Liver (tissue), 9 donors: Measurements from ENCODE around the gene DNAI4. TPM values are rescaled to one million over a fixed set of nuclear protein-coding genes. Genes with fewer than 3 reads are reported as not detected.

Source experiments
- DNase-seq: peaks from one replicate; pipeline ENCODE4 v3.0.0-alpha.2; 2017; ENCODE audit warnings: low spot score
- H3K27ac ChIP-seq, 2 donors: one replicate each; pipeline ENCODE4 v1.7.0; 2013; ENCODE audit warnings: inconsistent platforms in 2 of 2, low read length in 2 of 2, control low read depth in 1 of 2, low read depth in 1 of 2, mild to moderate bottlenecking in 1 of 2
- H3K27me3 ChIP-seq, 4 donors: one replicate each; pipeline versions ENCODE4 v1.6.1 to v1.7.0; 2013; ENCODE audit warnings: low read length in 3 of 4, inconsistent platforms in 1 of 4, mild to moderate bottlenecking in 1 of 4, moderate library complexity in 1 of 4; ENCODE audit not compliant: control insufficient read depth in 4 of 4, insufficient read depth in 4 of 4
- H3K36me3 ChIP-seq, 4 donors: one replicate each; pipeline versions ENCODE4 v1.6.1 to v1.7.0; 2013; ENCODE audit warnings: low read length in 3 of 4, mild to moderate bottlenecking in 3 of 4, low read depth in 1 of 4, moderate library complexity in 1 of 4; ENCODE audit not compliant: control insufficient read depth in 4 of 4, insufficient read depth in 3 of 4
- H3K4me1 ChIP-seq, 4 donors: one replicate each; pipeline versions ENCODE4 v1.6.1 to v1.7.0; 2013; ENCODE audit warnings: low read length in 3 of 4, mild to moderate bottlenecking in 3 of 4, moderate library complexity in 1 of 4; ENCODE audit not compliant: control insufficient read depth in 4 of 4, insufficient read depth in 4 of 4
- H3K4me3 ChIP-seq, 3 donors: one replicate each; pipeline versions ENCODE4 v1.6.1 to v1.7.0; 2013; ENCODE audit warnings: low read length in 3 of 3, control low read depth in 1 of 3, low read depth in 1 of 3, mild to moderate bottlenecking in 1 of 3
- H3K9ac ChIP-seq, 2 donors: one replicate each; pipeline ENCODE4 v1.7.0; 2013; ENCODE audit warnings: low read length in 2 of 2, mild to moderate bottlenecking in 2 of 2, moderate library complexity in 2 of 2, control low read depth in 1 of 2, low read depth in 1 of 2
- H3K9me3 ChIP-seq, 4 donors: one replicate each; pipeline versions ENCODE4 v1.6.1 to v1.7.0; 2013; ENCODE audit warnings: low read length in 3 of 4; ENCODE audit not compliant: control insufficient read depth in 4 of 4
- EGR1 ChIP-seq, 2 donors: IDR thresholded peaks; 2 replicates each; pipeline ENCODE4 v1.6.1; 2016 to 2018; ENCODE audit warnings: antibody characterized with exemption in 2 of 2, low read depth in 2 of 2
- FOXA1 ChIP-seq: IDR thresholded peaks from 2 replicates; pipeline ENCODE4 v1.6.1; 2016; ENCODE audit warnings: antibody characterized with exemption
- FOXA2 ChIP-seq: IDR thresholded peaks from 2 replicates; pipeline ENCODE4 v1.6.1; 2016; ENCODE audit warnings: antibody characterized with exemption
- GABPA ChIP-seq, 2 donors: IDR thresholded peaks in 1 of 2; conservative IDR thresholded peaks in 1 of 2; 2 replicates each; pipeline ENCODE4 v1.6.1; 2016; ENCODE audit warnings: antibody characterized with exemption in 2 of 2, mild to moderate bottlenecking in 1 of 2, moderate library complexity in 1 of 2
- HNF4A ChIP-seq, 2 donors: conservative IDR thresholded peaks; 2 replicates each; pipeline ENCODE4 v1.6.1; 2016; ENCODE audit warnings: antibody characterized with exemption in 2 of 2, mild to moderate bottlenecking in 2 of 2
- HNF4G ChIP-seq: IDR thresholded peaks from 2 replicates; pipeline ENCODE4 v1.6.1; 2016; ENCODE audit warnings: antibody characterized with exemption
- JUND ChIP-seq, 2 donors: IDR thresholded peaks; 2 replicates each; pipeline ENCODE4 v1.6.1; 2016; ENCODE audit warnings: antibody characterized with exemption in 2 of 2
- NR2F2 ChIP-seq: IDR thresholded peaks from 2 replicates; pipeline ENCODE4 v1.6.1; 2016; ENCODE audit warnings: antibody characterized with exemption
- RAD21 ChIP-seq, 2 donors: IDR thresholded peaks; 2 replicates each; pipeline ENCODE4 v1.6.1; 2016; ENCODE audit warnings: antibody characterized with exemption in 2 of 2, mild to moderate bottlenecking in 2 of 2
- RXRA ChIP-seq, 2 donors: IDR thresholded peaks; 2 replicates each; pipeline ENCODE4 v1.6.1; 2017 to 2018; ENCODE audit warnings: antibody characterized with exemption in 2 of 2, mild to moderate bottlenecking in 1 of 2
- SP1 ChIP-seq: IDR thresholded peaks from 2 replicates; pipeline ENCODE4 v1.6.1; 2018; ENCODE audit warnings: antibody characterized with exemption, mild to moderate bottlenecking
- TAF1 ChIP-seq: conservative IDR thresholded peaks from 2 replicates; pipeline ENCODE4 v1.6.1; 2016; ENCODE audit warnings: antibody characterized with exemption, mild to moderate bottlenecking
- YY1 ChIP-seq: IDR thresholded peaks from 2 replicates; pipeline ENCODE4 v1.6.1; 2016; ENCODE audit warnings: antibody characterized with exemption, mild to moderate bottlenecking
- whole genome bisulfite sequencing: extraction: QIAGEN DNeasy Blood & Tissue Kit; methylation state at CpG from one replicate; pipeline ENCODE4 v1.1.7; 2013; 5-methylcytosine and 5-hydroxymethylcytosine counted together
- polyA plus RNA-seq, 2 donors: library from polyadenylated mRNA; stranded (reverse) in 1 of 2; unstranded in 1 of 2; fragments of 200-250 nt in 1 of 2; fragments of >200 nt in 1 of 2; fragmentation: Nextera tagmentation in 1 of 2; extraction: Ambion mirVana in 1 of 2; gene quantifications; one replicate each; pipeline versions ENCODE4 v1.2.1 to v1.2.3, GENCODE V29; 2013 to 2015
- total RNA-seq, 2 donors: library from RNA; depleted of rRNA; stranded (reverse); fragments of >200 nt; gene quantifications; one replicate each; pipeline ENCODE4 v1.2.3, GENCODE V29; 2014
- TF ChIP-seq, protein P1 (sequence below): IDR thresholded peaks from 2 replicates; pipeline ENCODE4 v1.6.1; 2016; ENCODE audit warnings: antibody characterized with exemption, mild to moderate bottlenecking
- TF ChIP-seq, protein P2 (sequence below): IDR thresholded peaks from 2 replicates; pipeline ENCODE4 v1.6.1; 2016; ENCODE audit warnings: antibody characterized with exemption
- TF ChIP-seq, protein P3 (sequence below): IDR thresholded peaks from 2 replicates; pipeline ENCODE4 v1.6.1; 2016; ENCODE audit warnings: antibody characterized with exemption
- TF ChIP-seq, protein P4 (sequence below): fragments of 150-350 bp; IDR thresholded peaks from 2 replicates; pipeline ENCODE4 v1.5.1; 2017; ENCODE audit warnings: improper control_type of control experiment, low read depth, low read length; ENCODE audit not compliant: missing input control
- TF ChIP-seq, protein P5 (sequence below): IDR thresholded peaks from 2 replicates; pipeline ENCODE4 v1.6.1; 2016; ENCODE audit warnings: antibody characterized with exemption
- donor health status: healthy.
- donor health status: healthy.
- donor health status: healthy.
- donor health status: healthy.
- donor health status: healthy.

The DNAI4 gene
- total and polyA plus RNA-seq, 4 donors: 0.42 to 1.8 (median 0.84) TPM

DNA sequence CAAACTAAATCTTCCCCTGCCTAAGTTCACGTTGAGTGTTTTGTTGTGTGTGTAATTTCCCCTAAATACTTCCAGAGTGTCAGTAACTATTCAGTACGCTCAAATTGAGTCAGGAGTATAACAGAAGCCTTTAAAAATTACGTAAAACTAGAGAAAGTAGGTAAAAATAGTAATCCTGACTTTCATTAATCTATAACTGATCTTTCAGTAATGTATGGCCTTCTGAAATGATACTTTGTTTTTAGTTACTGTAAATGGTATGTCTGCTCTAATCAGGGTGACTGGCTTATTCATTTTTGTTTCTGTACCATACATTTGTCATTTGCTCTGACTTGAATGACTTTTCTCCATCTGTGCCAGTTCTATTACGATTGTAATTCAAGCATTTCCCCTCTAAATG, 29.6 kb upstream of the DNAI4 start:
- 92% methylated on average over 4 of the region's 4 CpGs for WGBS
- no peak overlapping the region for H3K27ac ChIP-seq
- TF ChIP-seq RAD21 (IDR thresholded peaks at IDR 0.05) (no peak), TAF1 (no peak), FOXA1 (no peak), HNF4G (no peak), YY1 (no peak), EGR1 (IDR thresholded peaks at IDR 0.05; ENCODE audit: low read depth in 2 of 2) (no peak), JUND (IDR thresholded peaks at IDR 0.05) (no peak), HNF4A (conservative IDR thresholded peaks at IDR 0.05) (no peak), FOXA2 (no peak), NR2F2 (no peak), RXRA (IDR thresholded peaks at IDR 0.05) (no peak), SP1 (no peak), GABPA (IDR thresholded peaks at IDR 0.05 in 1 of 2, conservative IDR thresholded peaks at IDR 0.05 in 1 of 2) (no peak)
- TF ChIP-seq, protein P1, sequence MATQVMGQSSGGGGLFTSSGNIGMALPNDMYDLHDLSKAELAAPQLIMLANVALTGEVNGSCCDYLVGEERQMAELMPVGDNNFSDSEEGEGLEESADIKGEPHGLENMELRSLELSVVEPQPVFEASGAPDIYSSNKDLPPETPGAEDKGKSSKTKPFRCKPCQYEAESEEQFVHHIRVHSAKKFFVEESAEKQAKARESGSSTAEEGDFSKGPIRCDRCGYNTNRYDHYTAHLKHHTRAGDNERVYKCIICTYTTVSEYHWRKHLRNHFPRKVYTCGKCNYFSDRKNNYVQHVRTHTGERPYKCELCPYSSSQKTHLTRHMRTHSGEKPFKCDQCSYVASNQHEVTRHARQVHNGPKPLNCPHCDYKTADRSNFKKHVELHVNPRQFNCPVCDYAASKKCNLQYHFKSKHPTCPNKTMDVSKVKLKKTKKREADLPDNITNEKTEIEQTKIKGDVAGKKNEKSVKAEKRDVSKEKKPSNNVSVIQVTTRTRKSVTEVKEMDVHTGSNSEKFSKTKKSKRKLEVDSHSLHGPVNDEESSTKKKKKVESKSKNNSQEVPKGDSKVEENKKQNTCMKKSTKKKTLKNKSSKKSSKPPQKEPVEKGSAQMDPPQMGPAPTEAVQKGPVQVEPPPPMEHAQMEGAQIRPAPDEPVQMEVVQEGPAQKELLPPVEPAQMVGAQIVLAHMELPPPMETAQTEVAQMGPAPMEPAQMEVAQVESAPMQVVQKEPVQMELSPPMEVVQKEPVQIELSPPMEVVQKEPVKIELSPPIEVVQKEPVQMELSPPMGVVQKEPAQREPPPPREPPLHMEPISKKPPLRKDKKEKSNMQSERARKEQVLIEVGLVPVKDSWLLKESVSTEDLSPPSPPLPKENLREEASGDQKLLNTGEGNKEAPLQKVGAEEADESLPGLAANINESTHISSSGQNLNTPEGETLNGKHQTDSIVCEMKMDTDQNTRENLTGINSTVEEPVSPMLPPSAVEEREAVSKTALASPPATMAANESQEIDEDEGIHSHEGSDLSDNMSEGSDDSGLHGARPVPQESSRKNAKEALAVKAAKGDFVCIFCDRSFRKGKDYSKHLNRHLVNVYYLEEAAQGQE: no peak
- TF ChIP-seq, protein P2, sequence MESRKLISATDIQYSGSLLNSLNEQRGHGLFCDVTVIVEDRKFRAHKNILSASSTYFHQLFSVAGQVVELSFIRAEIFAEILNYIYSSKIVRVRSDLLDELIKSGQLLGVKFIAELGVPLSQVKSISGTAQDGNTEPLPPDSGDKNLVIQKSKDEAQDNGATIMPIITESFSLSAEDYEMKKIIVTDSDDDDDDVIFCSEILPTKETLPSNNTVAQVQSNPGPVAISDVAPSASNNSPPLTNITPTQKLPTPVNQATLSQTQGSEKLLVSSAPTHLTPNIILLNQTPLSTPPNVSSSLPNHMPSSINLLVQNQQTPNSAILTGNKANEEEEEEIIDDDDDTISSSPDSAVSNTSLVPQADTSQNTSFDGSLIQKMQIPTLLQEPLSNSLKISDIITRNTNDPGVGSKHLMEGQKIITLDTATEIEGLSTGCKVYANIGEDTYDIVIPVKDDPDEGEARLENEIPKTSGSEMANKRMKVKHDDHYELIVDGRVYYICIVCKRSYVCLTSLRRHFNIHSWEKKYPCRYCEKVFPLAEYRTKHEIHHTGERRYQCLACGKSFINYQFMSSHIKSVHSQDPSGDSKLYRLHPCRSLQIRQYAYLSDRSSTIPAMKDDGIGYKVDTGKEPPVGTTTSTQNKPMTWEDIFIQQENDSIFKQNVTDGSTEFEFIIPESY: no peak
- TF ChIP-seq, protein P3, sequence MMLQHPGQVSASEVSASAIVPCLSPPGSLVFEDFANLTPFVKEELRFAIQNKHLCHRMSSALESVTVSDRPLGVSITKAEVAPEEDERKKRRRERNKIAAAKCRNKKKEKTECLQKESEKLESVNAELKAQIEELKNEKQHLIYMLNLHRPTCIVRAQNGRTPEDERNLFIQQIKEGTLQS: no peak
- TF ChIP-seq, protein P4, sequence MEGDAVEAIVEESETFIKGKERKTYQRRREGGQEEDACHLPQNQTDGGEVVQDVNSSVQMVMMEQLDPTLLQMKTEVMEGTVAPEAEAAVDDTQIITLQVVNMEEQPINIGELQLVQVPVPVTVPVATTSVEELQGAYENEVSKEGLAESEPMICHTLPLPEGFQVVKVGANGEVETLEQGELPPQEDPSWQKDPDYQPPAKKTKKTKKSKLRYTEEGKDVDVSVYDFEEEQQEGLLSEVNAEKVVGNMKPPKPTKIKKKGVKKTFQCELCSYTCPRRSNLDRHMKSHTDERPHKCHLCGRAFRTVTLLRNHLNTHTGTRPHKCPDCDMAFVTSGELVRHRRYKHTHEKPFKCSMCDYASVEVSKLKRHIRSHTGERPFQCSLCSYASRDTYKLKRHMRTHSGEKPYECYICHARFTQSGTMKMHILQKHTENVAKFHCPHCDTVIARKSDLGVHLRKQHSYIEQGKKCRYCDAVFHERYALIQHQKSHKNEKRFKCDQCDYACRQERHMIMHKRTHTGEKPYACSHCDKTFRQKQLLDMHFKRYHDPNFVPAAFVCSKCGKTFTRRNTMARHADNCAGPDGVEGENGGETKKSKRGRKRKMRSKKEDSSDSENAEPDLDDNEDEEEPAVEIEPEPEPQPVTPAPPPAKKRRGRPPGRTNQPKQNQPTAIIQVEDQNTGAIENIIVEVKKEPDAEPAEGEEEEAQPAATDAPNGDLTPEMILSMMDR: no peak
- TF ChIP-seq, protein P5, sequence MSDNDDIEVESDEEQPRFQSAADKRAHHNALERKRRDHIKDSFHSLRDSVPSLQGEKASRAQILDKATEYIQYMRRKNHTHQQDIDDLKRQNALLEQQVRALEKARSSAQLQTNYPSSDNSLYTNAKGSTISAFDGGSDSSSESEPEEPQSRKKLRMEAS: no peak
- H3K9ac ChIP-seq: no peak overlapping the region
- no peak for DNase-seq
- peaks cover 3 to 21% (median 17%) of the 10 kb centered on the region in 4 donors for H3K36me3 ChIP-seq
- H3K4me1 ChIP-seq: no peaks in the 10 kb centered on the region
- no peaks in the 10 kb centered on the region for H3K27me3 ChIP-seq
- no peaks in the 10 kb centered on the region for H3K9me3 ChIP-seq
- H3K4me3 ChIP-seq: no peak overlapping the region
